ENCODE results near the gene ARHGEF28. TPM values are rescaled to one million over a fixed set of nuclear protein-coding genes. Genes with fewer than 3 reads are reported as not detected.

ARHGEF28 gene
- total and polyA plus RNA-seq, 9 of the 15 experiments (the other 6 are each of a cell fraction or from before 2014, with no cell fraction given), result 0.27 TPM; not detected in 8

DNA sequence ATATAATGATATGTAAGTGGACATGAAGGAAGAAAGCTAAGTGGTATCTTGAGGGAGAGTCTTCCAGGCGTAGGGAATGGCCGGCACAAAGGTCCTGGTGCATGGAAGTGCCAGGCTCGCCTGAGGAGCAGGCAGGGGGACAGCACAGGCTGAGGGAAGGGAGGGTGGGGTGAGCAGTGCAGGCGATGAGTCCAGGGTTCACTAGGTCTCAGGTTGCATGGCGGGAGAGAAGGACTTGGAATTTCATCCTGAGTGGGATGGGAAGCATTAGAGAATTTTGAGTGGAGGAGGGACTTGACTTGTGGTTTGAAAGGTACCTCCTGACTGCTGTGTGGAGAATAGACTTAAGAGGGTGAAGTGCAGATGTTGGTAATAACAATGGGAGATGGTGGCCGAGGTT lies 268.9 kb downstream of the ARHGEF28 start:
- no peaks in the 10 kb centered on the region; the same call in 1 of the 2 replicates for H3K9me3 ChIP-seq (replicated peaks; ENCODE audit: control insufficient read depth, insufficient read depth, low read depth, low read length)
- DNase-seq (ENCODE audit: extremely low read depth in 1 of 4, low spot score in 3 of 4) (no peak), ATAC-seq (no peak), FAIRE-seq (no peak)
- no peak overlapping the region for H3K27ac ChIP-seq (ENCODE audit: extremely low read depth, low read depth, low read length)
- BruUV-seq (replicated peaks), result no TSS peak
- in situ Hi-C loops (cut with MboI), result no loop called here
- intact Hi-C loops (cut with micrococcal nuclease), result no loop called here
- peaks cover 9 to 14% of the 10 kb centered on the region in 2 experiments; a peak in 4 of 5 replicates for H3K27me3 ChIP-seq (ENCODE audit: control insufficient read depth in 2 of 2, insufficient read depth in 2 of 2, low read length in 2 of 2)
- no peak overlapping the region for H3K4me3 ChIP-seq
- TF ChIP-seq GTF2A2 (tag; IDR thresholded peaks at IDR 0.05) (no peak), POU5F1 (IDR thresholded peaks at IDR 0.05; ENCODE audit: borderline replicate concordance, low read depth, low read length, partially characterized antibody) (no peak), KAT7 (CRISPR knock-in tag; IDR thresholded peaks at IDR 0.05; ENCODE audit: borderline replicate concordance) (no peak), NRF1 (conservative IDR thresholded peaks at IDR 0.05 in 1 of 2, IDR thresholded peaks at IDR 0.05 in 1 of 2) (no peak), POLR2H (tag; IDR thresholded peaks at IDR 0.05; ENCODE audit: low read depth) (no peak), CHD1 (IDR thresholded peaks at IDR 0.05; ENCODE audit: low read length) (no peak), TAF15 (IDR thresholded peaks at IDR 0.05; ENCODE audit: low read depth, low read length) (no peak), SMARCA4 (IDR thresholded peaks at IDR 0.05) (no peak)
- TF ChIP-seq, protein P1, sequence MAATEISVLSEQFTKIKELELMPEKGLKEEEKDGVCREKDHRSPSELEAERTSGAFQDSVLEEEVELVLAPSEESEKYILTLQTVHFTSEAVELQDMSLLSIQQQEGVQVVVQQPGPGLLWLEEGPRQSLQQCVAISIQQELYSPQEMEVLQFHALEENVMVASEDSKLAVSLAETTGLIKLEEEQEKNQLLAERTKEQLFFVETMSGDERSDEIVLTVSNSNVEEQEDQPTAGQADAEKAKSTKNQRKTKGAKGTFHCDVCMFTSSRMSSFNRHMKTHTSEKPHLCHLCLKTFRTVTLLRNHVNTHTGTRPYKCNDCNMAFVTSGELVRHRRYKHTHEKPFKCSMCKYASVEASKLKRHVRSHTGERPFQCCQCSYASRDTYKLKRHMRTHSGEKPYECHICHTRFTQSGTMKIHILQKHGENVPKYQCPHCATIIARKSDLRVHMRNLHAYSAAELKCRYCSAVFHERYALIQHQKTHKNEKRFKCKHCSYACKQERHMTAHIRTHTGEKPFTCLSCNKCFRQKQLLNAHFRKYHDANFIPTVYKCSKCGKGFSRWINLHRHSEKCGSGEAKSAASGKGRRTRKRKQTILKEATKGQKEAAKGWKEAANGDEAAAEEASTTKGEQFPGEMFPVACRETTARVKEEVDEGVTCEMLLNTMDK (IDR thresholded peaks at IDR 0.05; ENCODE audit: borderline replicate concordance, insufficient read depth, low read depth, low read length, poor library complexity, severe bottlenecking), result no peak
- TF ChIP-seq, protein P2, sequence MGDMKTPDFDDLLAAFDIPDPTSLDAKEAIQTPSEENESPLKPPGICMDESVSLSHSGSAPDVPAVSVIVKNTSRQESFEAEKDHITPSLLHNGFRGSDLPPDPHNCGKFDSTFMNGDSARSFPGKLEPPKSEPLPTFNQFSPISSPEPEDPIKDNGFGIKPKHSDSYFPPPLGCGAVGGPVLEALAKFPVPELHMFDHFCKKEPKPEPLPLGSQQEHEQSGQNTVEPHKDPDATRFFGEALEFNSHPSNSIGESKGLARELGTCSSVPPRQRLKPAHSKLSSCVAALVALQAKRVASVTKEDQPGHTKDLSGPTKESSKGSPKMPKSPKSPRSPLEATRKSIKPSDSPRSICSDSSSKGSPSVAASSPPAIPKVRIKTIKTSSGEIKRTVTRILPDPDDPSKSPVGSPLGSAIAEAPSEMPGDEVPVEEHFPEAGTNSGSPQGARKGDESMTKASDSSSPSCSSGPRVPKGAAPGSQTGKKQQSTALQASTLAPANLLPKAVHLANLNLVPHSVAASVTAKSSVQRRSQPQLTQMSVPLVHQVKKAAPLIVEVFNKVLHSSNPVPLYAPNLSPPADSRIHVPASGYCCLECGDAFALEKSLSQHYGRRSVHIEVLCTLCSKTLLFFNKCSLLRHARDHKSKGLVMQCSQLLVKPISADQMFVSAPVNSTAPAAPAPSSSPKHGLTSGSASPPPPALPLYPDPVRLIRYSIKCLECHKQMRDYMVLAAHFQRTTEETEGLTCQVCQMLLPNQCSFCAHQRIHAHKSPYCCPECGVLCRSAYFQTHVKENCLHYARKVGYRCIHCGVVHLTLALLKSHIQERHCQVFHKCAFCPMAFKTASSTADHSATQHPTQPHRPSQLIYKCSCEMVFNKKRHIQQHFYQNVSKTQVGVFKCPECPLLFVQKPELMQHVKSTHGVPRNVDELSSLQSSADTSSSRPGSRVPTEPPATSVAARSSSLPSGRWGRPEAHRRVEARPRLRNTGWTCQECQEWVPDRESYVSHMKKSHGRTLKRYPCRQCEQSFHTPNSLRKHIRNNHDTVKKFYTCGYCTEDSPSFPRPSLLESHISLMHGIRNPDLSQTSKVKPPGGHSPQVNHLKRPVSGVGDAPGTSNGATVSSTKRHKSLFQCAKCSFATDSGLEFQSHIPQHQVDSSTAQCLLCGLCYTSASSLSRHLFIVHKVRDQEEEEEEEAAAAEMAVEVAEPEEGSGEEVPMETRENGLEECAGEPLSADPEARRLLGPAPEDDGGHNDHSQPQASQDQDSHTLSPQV (IDR thresholded peaks at IDR 0.05), result no peak
- no peak overlapping the region for H2AFZ ChIP-seq (ENCODE audit: low read depth, low read length)
- H3K79me2 ChIP-seq (ENCODE audit: control insufficient read depth, insufficient read depth, low read length), result no peaks in the 10 kb centered on the region
- H3K4me2 ChIP-seq (ENCODE audit: insufficient read depth, low read length), result no peak overlapping the region
- H3K9me1 ChIP-seq (ENCODE audit: control insufficient read depth, insufficient read depth, low read length), result no peaks in the 10 kb centered on the region
- H3K4me1 ChIP-seq (replicated peaks in 1 of 2; ENCODE audit: control insufficient read depth in 2 of 2, insufficient read depth in 2 of 2, low read length in 2 of 2), result no peaks in the 10 kb centered on the region
- CTCF ChIA-PET (ENCODE audit: low intra/inter-chr PET ratio), result no interaction called here
- H3K36me3 ChIP-seq (ENCODE audit: control insufficient read depth, insufficient read depth, low read length), result no peaks in the 10 kb centered on the region
- no peaks in the 10 kb centered on the region for H4K20me1 ChIP-seq (replicated peaks; ENCODE audit: control insufficient read depth, insufficient read depth, low read length)
- POLR2A ChIA-PET, result no interaction called here
- H3K9ac ChIP-seq (ENCODE audit: insufficient read depth in 1 of 2, low read depth in 2 of 2, low read length in 2 of 2), result no peak overlapping the region
- WGBS (ENCODE audit: insufficient coverage, low coverage, missing lambda C conversion rate), result 0% methylated on average over 4 of the region's 6 CpGs
